GM18519 (cell line): Measurements from ENCODE around the gene HYAL2.
"Not testable (repeated sequence)": the region's sequence is repeated elsewhere in the genome, so short reads cannot be mapped to it uniquely, and the experiment has no call there.

Source experiments
- ATAC-seq: cut with Tn5 transposase; IDR thresholded peaks from one replicate; pipeline ENCODE4 v1.9.1; 2021; ENCODE audit warnings: mild to moderate bottlenecking, moderate library complexity; ENCODE audit not compliant: unreplicated experiment, low FRiP score

Gene HYAL2

DNA sequence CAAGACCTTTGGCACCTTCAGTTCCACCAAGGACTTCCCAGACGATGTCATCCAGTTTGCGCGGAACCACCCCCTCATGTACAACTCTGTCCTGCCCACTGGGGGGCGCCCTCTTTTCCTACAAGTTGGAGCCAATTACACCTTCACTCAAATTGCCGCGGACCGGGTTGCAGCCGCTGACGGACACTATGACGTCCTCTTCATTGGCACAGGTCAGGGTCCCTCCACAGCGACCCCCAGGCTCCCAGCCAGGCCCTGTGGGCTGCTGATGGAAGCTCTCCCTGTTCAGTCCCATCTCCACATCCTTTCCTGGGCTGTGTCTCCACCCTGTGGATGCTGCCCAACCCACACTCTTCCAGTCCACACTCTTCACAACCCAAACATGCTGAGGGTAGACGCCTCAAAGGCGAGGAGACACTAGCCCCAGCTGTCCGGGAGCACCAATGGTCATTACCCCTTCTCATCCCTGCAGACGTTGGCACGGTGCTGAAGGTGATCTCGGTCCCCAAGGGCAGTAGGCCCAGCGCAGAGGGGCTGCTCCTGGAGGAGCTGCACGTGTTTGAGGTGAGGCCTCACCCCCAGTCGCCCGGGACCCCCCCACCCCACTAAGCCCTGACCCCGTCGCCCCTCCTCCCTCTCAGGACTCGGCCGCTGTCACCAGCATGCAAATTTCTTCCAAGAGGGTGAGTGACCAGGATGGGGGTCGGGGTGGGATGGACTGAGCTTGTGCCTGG, 48.0 kb downstream of the HYAL2 start:
- no peak for ATAC-seq

DNA sequence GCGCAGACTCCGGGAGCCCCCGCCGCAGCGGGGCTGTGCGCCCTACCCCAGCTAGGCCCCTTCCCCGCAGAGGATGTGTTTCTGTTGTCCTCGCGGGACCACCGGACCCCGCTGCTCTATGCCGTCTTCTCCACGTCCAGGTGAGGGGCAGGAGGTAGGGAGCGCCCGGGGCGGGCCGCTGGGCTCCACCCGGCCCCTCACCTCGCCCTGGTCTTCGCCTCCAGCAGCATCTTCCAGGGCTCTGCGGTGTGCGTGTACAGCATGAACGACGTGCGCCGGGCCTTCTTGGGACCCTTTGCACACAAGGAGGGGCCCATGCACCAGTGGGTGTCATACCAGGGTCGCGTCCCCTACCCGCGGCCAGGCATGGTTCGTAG, 48.9 kb downstream of the HYAL2 start:
- ATAC-seq = no peak

DNA sequence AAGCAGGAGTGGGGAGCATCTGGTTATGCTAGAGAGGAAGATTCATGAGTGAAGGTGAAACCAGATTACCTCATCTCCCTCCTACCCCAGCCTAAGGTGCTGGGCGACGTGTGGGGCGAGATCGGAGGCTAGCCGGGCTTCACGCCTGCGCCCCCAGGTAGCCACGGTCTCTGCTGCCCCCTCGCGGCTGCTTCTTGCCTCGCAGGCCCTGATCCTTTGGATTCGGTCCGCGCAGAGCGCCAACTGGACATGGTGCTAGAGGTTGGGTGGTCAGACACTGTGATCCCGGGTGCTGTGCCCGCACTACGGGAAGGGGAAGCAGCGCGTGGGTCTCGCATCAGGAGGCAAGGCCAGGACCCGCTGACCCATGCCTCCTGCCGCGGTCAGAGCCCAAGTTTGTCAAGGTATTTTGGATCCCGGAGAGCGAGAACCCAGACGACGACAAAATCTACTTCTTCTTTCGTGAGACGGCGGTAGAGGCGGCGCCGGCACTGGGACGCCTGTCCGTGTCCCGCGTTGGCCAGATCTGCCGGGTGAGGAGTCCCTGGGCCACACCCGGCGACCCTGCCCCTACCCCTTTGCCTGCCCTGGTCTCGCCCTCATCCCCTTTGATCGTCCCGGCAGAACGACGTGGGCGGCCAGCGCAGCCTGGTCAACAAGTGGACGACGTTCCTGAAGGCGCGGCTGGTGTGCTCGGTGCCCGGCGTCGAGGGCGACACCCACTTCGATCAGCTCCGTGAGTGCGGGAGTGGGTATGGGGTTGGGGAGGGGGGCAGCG, 49.4 kb downstream of the HYAL2 start:
- peak; percentile 68 for ATAC-seq

DNA sequence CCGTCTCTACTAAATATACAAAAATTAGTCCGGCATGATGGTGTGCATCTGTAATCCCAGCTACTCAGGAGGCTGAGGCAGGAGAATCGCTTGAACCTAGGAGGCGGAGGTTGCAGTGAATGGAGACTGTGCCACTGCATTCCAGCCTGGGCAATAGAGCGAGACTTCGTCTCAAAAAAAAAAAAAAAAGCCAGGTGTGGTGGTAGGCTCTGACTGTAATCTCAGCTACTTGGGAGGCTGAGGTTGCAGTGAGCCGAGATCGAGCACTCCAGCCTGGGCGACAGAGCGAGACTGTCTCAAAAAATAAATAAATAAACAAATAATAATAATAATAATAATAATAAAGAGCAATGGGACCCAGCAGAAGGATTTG, 50.0 kb downstream of the HYAL2 start:
- ATAC-seq = not testable (repeated sequence)

DNA sequence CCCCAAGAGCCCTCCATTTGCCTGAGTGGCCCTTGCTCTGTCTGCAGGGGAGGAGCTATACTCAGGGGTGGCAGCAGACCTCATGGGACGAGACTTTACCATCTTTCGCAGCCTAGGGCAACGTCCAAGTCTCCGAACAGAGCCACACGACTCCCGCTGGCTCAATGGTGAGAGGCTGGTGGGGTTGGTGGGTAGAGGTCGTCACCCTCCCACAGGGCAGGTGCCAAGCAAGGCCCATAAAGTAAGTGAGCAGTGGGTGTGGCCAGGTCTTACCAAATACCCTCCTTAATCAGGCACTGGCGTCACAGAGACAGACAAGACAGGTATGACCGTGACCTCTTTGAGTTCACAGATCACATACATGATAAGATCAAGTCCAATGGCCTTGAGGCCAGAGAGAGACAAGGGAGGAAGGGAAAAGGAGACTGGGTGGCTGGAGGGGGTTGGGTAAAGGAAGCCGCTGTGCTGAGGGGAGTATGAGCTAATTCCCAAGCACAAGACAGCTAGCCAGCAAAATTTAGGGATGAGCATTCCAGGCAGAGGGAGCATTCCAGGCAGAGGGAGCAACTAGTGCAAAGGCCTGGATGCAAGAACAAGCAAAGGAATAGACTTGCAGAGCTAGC, 51.1 kb downstream of the HYAL2 start:
- ATAC-seq = no peak

DNA sequence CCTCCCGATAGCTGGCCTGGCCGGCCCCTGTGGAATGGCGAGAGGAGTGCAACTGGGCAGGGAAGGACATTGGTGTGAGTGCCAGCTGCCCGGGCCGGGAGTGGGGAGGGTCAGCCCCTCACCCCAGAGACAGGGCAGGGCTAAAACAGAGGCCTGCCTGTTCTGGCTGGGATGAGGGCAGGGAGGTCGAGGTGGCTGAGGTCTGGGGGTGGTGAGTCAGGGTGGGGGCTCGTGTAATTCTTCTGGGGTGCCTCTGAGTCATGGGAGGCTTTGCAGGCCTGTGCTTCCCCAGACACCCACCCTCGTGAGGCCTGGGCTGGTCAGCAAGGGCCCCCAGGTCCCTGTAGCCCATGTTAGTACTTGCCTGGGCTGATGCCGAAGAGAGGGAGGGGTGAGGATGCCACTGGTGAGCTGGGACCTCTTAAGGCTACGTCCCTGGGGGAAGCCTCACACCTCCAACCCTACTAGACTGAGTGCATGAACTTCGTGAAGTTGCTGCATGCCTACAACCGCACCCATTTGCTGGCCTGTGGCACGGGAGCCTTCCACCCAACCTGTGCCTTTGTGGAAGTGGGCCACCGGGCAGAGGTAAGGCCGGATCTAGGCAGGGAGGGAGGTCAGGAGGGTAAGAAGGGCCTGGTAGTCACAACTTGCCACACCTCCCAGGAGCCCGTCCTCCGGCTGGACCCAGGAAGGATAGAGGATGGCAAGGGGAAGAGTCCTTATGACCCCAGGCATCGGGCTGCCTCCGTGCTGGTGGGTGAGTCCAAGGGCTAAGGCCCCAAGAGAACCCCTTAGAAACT, 51.9 kb downstream of the HYAL2 start:
- ATAC-seq = no peak

DNA sequence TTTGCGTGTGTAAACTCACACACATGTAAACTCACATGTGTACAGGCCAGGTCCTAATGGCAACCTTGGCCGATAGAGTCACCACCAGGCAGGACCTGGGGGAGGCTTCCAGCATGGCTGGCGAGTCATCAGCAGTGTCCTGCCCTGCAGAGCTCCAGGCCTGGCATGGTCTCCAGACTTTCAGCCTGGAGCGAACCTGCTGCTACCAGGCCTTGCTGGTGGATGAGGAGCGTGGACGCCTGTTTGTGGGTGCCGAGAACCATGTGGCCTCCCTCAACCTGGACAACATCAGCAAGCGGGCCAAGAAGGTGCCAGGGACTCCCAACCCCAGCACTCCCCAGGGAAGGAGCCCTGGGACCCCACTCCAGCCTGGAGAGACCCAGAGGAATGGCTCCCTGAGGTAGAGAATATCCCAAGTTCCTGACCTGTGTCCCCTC, 52.5 kb downstream of the HYAL2 start:
- no peak for ATAC-seq

DNA sequence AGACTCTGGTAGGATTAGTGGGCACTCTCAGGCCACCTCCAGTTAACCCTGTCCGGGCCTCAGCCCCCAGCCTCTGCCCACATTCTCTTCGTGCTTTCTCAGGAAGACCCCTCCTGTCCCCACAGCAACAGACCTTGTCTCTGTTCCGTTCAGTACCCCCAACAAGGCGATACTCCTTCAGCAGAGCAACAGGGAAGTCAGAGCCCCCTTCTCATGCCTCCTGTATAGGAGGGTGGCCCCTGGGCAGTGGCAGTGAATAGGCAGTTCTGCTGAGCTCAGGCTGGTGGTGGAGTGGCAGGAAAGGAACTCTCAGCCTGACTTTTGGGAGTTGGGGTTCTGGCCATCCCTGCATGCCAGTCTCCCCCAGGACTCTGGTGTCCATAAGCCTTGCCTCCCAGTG, 53.1 kb downstream of the HYAL2 start:
- ATAC-seq = no peak

DNA sequence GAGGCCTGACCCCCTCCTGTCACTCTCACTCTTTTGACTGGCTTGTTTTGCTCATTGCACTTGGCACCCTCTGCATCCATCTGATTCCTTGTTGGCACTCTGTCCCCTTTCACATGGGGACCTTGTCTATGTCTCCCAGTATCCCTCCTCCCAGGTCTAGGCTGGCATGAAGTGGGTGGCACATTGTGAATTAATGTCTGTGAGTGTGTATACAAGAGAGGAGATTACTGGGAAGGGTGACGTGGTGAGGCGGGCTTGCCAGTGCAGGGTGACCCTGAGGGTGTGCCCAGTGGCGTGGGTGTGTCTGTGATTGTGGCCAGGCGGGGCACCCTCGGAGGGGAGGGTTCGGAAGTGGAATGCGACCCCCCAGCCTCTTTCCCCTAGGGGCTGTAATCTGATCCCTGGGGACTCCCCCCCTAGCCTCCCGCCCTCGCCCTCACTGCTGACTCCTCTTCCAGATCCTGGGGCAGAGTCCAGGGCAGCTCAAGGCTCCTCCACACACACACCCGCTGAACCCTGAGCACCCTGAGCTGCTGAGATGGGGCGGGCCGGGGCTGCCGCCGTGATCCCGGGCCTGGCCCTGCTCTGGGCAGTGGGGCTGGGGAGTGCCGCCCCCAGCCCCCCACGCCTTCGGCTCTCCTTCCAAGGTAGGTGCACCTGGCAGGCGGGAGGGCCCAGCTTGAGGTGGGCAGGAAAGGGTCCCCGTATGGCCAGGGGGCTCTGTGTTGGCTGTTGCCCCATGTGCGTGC, 53.7 kb downstream of the HYAL2 start, which contains the start of gene SEMA3B:
Gene SEMA3B, plus strand, starts transcription at position 445 of the 749 bp plus-strand sequence. Its CDS starts 94 bp downstream, at position 539.
- no peak for ATAC-seq

DNA sequence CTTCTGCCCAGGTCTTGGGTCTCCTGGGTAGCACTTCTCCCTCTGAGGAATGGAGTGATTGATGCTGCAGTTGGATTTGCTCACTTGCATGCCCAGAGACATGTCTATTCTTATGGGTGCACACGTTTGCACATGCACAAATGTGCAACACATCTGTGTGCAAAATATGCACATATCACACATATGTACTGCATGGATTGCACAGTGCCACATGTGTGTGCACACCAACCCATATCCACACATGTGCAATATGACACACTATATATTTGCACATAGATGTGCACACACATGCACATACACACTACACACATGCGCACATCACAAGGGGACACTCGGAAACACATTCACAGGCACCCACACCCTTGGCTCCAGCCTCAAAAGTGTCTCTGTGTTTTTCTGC, 54.3 kb downstream of the HYAL2 start:
- no peak for ATAC-seq
